ENCODE data around the gene AGRN. TPM values are rescaled to one million over a fixed set of nuclear protein-coding genes. Genes with fewer than 3 reads are reported as not detected.
"Not testable (repeated sequence)": the region's sequence is repeated elsewhere in the genome, so short reads cannot be mapped to it uniquely, and the experiment has no call there.

AGRN gene
- total RNA-seq, 1 donor from 2014 or later = 27.6 TPM

- Mint-ChIP-seq H3K27ac (no peak overlapping the region), H3K4me1 (ENCODE audit: low read depth) (peaks cover 7% of the 10 kb centered on the region), H3K4me3 (ENCODE audit: low read depth) (peak overlapping the region; percentile 42), H3K27me3 (ENCODE audit: low read depth) (peaks cover 5% of the 10 kb centered on the region), H3K36me3 (ENCODE audit: low read depth) (no peaks in the 10 kb centered on the region), H3K9me3 (no peaks in the 10 kb centered on the region)
- DNase-seq (ENCODE audit: low spot score) = no peak
- intact Hi-C loops (cut with micrococcal nuclease) = loop anchor here (10.0 kb wide), 1 partner anchor 45 kb away; the partner anchor contains the start of gene C1orf159
Observed at GRCh38 chr1:1069711-1070676, 50.1 kb downstream of the AGRN start.

GRCh38 chr1:1071486-1072298 lies 51.8 kb downstream of the AGRN start:
- DNase-seq (ENCODE audit: low spot score) = no peak
- intact Hi-C loops (cut with micrococcal nuclease) = no loop called here

GRCh38 chr1:1072299-1072848 lies 52.5 kb downstream of the AGRN start:
- intact Hi-C loops (cut with micrococcal nuclease) = no loop called here
- H3K36me3 Mint-ChIP-seq (ENCODE audit: low read depth) = no peaks in the 10 kb centered on the region
- H3K27me3 Mint-ChIP-seq (ENCODE audit: low read depth) = no peaks in the 10 kb centered on the region
- no peak overlapping the region for H3K27ac Mint-ChIP-seq
- no peaks in the 10 kb centered on the region for H3K9me3 Mint-ChIP-seq
- H3K4me1 Mint-ChIP-seq (ENCODE audit: low read depth) = no peaks in the 10 kb centered on the region
- no peak overlapping the region for H3K4me3 Mint-ChIP-seq (ENCODE audit: low read depth)
- DNase-seq (ENCODE audit: low spot score) = no peak

More at GRCh38 chr1:1071486-1072298, 51.8 kb downstream of the AGRN start:
- no peaks in the 10 kb centered on the region for H3K4me1 Mint-ChIP-seq (ENCODE audit: low read depth)
- no peak overlapping the region for H3K27ac Mint-ChIP-seq
- H3K27me3 Mint-ChIP-seq (ENCODE audit: low read depth) = no peaks in the 10 kb centered on the region
- no peaks in the 10 kb centered on the region for H3K9me3 Mint-ChIP-seq
- H3K36me3 Mint-ChIP-seq (ENCODE audit: low read depth) = no peaks in the 10 kb centered on the region
- no peak overlapping the region for H3K4me3 Mint-ChIP-seq (ENCODE audit: low read depth)

GRCh38 chr1:1072849-1073742 lies 53.2 kb downstream of the AGRN start:
- H3K4me3 Mint-ChIP-seq (ENCODE audit: low read depth) = no peak overlapping the region
- H3K36me3 Mint-ChIP-seq (ENCODE audit: low read depth) = no peaks in the 10 kb centered on the region
- no peaks in the 10 kb centered on the region for H3K9me3 Mint-ChIP-seq
- H3K27me3 Mint-ChIP-seq (ENCODE audit: low read depth) = no peaks in the 10 kb centered on the region
- no peaks in the 10 kb centered on the region for H3K4me1 Mint-ChIP-seq (ENCODE audit: low read depth)
- no peak for DNase-seq (ENCODE audit: low spot score)
- intact Hi-C loops (cut with micrococcal nuclease) = no loop called here
- H3K27ac Mint-ChIP-seq = no peak overlapping the region

- H3K9me3 Mint-ChIP-seq = no peaks in the 10 kb centered on the region
- no peak within 1 kb of the TSS for H3K4me3 Mint-ChIP-seq (ENCODE audit: low read depth)
- intact Hi-C loops (cut with micrococcal nuclease) = no loop called here
- DNase-seq (ENCODE audit: low spot score) = no peak
- H3K27ac Mint-ChIP-seq = no peak within 1 kb of the TSS
- H3K4me1 Mint-ChIP-seq (ENCODE audit: low read depth) = no peaks in the 10 kb centered on the region
- no peaks in the 10 kb centered on the region for H3K27me3 Mint-ChIP-seq (ENCODE audit: low read depth)
- H3K36me3 Mint-ChIP-seq (ENCODE audit: low read depth) = no peaks in the 10 kb centered on the region
Observed at GRCh38 chr1:1073743-1074587, 54.0 kb downstream of the AGRN start, which contains the start of gene RNF223. Gene RNF223, minus strand, starts transcription at chr1:1074306. Its CDS starts 1,740 bp downstream, at chr1:1072566.

DNA sequence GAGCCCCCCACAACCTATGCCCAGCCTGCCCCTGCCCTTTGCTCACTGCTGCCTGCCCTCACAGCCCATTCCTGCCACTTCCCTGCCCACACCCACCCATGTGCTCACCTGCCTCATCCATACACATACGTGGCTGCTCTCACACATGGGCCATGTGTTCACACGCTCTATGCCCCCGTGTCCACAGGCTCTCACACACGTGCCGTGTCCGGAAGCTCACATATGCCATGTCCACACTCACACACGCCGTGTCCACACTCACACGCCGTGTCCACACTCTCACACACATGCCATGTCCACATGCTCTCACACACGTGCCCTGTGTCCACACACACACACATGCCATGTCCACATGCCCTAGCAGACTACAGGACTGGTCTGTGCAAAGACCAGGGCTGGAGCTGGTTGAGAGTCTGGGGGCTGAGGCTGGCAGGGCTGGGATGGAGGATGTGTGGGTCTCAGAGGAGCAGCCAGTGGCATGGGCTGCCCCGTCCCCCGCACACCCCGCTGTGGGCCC lies 54.8 kb downstream of the AGRN start:
- DNase-seq (ENCODE audit: low spot score) = no peak
- intact Hi-C loops (cut with micrococcal nuclease) = no loop called here
- H3K27me3 Mint-ChIP-seq (ENCODE audit: low read depth) = no peaks in the 10 kb centered on the region
- no peak overlapping the region for H3K4me3 Mint-ChIP-seq (ENCODE audit: low read depth)
- H3K27ac Mint-ChIP-seq = no peak overlapping the region
- H3K4me1 Mint-ChIP-seq (ENCODE audit: low read depth) = no peaks in the 10 kb centered on the region
- H3K36me3 Mint-ChIP-seq (ENCODE audit: low read depth) = no peaks in the 10 kb centered on the region
- H3K9me3 Mint-ChIP-seq = no peaks in the 10 kb centered on the region

GRCh38 chr1:1075148-1075935 lies 55.4 kb downstream of the AGRN start:
- H3K36me3 Mint-ChIP-seq (ENCODE audit: low read depth) = no peaks in the 10 kb centered on the region
- no peaks in the 10 kb centered on the region for H3K4me1 Mint-ChIP-seq (ENCODE audit: low read depth)
- H3K27ac Mint-ChIP-seq = no peak overlapping the region
- H3K9me3 Mint-ChIP-seq = no peaks in the 10 kb centered on the region
- no peak for DNase-seq (ENCODE audit: low spot score)
- no peaks in the 10 kb centered on the region for H3K27me3 Mint-ChIP-seq (ENCODE audit: low read depth)
- intact Hi-C loops (cut with micrococcal nuclease) = no loop called here
- H3K4me3 Mint-ChIP-seq (ENCODE audit: low read depth) = no peak overlapping the region

DNA sequence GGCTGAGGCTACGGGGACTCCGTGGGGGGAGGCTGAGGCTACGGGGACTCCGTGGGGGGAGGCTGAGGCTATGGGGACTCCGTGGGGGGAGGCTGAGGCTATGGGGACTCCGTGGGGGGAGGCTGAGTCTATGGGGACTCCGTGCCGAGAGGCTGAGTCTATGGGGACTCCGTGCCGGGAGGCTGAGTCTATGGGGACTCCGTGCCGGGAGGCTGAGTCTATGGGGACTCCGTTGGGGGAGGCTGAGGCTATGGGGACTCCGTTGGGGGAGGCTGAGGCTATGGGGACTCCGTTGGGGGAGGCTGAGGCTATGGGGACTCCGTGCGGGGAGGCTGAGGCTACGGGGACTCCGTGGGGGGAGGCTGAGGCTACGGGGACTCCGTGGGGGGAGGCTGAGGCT lies 57.5 kb downstream of the AGRN start:
- H3K36me3 Mint-ChIP-seq (ENCODE audit: low read depth); H3K27ac Mint-ChIP-seq; H3K4me3 Mint-ChIP-seq (ENCODE audit: low read depth): not testable (repeated sequence)

DNA sequence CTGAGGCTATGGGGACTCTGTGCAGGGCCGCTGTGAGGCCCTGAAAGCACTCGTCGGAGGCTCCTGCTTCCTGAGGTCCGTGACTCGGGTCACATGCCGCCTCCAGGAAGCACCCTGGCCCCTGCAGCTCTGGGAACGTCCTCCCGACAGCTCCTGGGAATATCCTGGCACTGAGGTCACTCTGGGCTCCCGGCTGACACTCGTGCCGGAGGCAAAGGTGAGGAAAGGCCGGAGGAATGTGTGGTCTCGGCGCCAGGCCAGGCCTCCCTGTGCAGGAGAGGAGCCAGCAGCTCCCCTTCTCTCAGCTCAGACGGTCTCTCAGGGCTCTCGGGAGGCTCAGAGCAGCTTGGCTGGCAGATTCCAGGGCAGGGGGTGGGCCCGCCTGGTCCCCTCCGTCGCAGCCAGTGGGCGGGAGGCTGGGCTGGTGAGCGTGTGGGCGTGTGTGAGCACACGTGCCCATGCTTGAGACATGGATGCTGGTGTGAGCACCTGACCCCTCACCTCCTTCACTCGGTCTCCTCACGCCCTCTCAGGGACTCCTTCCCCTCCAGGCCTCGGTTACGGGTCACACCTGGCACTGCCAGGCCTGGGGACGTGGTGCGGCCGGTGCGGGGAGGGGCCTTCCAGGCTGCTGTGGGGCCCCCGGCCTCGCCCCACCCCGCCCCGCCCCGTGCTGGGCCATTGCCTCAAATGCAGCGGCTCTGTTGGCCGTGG lies 59.6 kb downstream of the AGRN start:
- Mint-ChIP-seq H3K9me3 (no peaks in the 10 kb centered on the region), H3K36me3 (ENCODE audit: low read depth) (no peaks in the 10 kb centered on the region), H3K27ac (no peak overlapping the region), H3K27me3 (ENCODE audit: low read depth) (no peaks in the 10 kb centered on the region), H3K4me3 (ENCODE audit: low read depth) (no peak overlapping the region), H3K4me1 (ENCODE audit: low read depth) (no peaks in the 10 kb centered on the region)
- DNase-seq (ENCODE audit: low spot score) = no peak
- intact Hi-C loops (cut with micrococcal nuclease) = no loop called here

More for the DNA sequence above, 57.5 kb downstream of the AGRN start:
- H3K27me3 Mint-ChIP-seq (ENCODE audit: low read depth); H3K9me3 Mint-ChIP-seq; intact Hi-C loops (cut with micrococcal nuclease); DNase-seq (ENCODE audit: low spot score); H3K4me1 Mint-ChIP-seq (ENCODE audit: low read depth): not testable (repeated sequence)

DNA sequence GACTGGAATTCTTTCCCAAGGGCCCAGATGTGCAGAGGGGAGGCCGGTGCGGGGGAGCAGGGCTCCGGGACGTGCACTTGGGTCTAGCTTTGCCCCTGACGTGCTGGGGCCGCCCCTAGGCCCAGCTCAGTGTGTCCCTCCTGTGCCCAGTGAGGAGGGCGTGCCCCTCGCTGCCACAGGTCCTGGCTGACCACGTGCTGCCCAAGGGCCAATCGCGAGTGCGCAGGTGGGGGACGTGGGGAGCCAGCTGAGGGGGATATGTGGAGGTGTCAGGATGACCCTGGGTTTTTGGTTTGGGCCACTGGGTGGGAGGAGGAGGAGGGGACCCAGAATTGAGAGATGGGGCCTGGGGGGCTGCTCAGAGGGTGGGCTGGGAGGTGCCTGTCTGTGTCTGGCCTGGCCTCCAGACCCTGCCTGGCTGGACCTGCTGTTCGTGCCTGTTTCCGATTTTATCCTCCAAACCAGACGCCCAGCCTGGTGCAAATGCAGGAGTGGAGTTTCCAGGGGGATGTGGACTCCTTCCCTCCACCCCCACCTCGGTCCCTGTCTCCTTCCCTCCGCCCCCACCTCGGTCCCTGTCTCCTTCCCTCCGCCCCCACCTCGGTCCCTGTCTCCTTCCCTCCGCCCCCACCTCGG lies 60.3 kb downstream of the AGRN start:
- no peak for DNase-seq (ENCODE audit: low spot score)
- no peak overlapping the region for H3K4me3 Mint-ChIP-seq (ENCODE audit: low read depth)
- H3K4me1 Mint-ChIP-seq (ENCODE audit: low read depth) = no peaks in the 10 kb centered on the region
- no peaks in the 10 kb centered on the region for H3K27me3 Mint-ChIP-seq (ENCODE audit: low read depth)
- H3K27ac Mint-ChIP-seq = no peak overlapping the region
- no peaks in the 10 kb centered on the region for H3K9me3 Mint-ChIP-seq
- intact Hi-C loops (cut with micrococcal nuclease) = no loop called here
- no peaks in the 10 kb centered on the region for H3K36me3 Mint-ChIP-seq (ENCODE audit: low read depth)
